Inferior parietal cortex (tissue), 1 donor: ENCODE results near the gene VEGFB.
A peak's percentile ranks its signal among the peaks of the same experiment; 100 is the strongest.

Source experiments
- DNase-seq: peaks from one replicate; pipeline ENCODE4 v3.0.0-alpha.2; 2016; ENCODE audit errors: extremely low spot score

Gene VEGFB

GRCh38 chr11:64211181-64211872, 23.1 kb upstream of the VEGFB start:
- no peak for DNase-seq

GRCh38 chr11:64216879-64217278, 17.5 kb upstream of the VEGFB start:
- DNase-seq = no peak

GRCh38 chr11:64218628-64219353, 15.6 kb upstream of the VEGFB start:
- DNase-seq = no peak

GRCh38 chr11:64219354-64219684, 15.1 kb upstream of the VEGFB start:
- no peak for DNase-seq

- no peak for DNase-seq
These were observed 14.6 kb upstream of the VEGFB start for GRCh38 chr11:64219755-64220154.

GRCh38 chr11:64220271-64220670, 14.1 kb upstream of the VEGFB start:
- DNase-seq = no peak

- DNase-seq = no peak
These were observed 13.6 kb upstream of the VEGFB start for GRCh38 chr11:64220798-64221197.

- DNase-seq = no peak
These were observed 11.8 kb upstream of the VEGFB start for GRCh38 chr11:64222651-64223000.

GRCh38 chr11:64223001-64223651, 11.3 kb upstream of the VEGFB start:
- no peak for DNase-seq

GRCh38 chr11:64224151-64224890, 10.1 kb upstream of the VEGFB start:
- DNase-seq = no peak

- no peak for DNase-seq
These were observed 9.3 kb upstream of the VEGFB start for GRCh38 chr11:64224891-64225607.

- peak; percentile 89 for DNase-seq
These were observed 8.5 kb upstream of the VEGFB start, which contains the start of the genes NUDT22 and TRPT1 for GRCh38 chr11:64225608-64226506. Gene NUDT22, plus strand, starts transcription at chr11:64226274. Its CDS starts 379 bp downstream, at chr11:64226653. Gene TRPT1, minus strand, starts transcription at chr11:64226186. Its CDS starts 326 bp downstream, at chr11:64225860.

- no peak for DNase-seq
These were observed 7.8 kb upstream of the VEGFB start for GRCh38 chr11:64226507-64227051.

- DNase-seq = no peak
These were observed 6.9 kb upstream of the VEGFB start for GRCh38 chr11:64227405-64227956.

GRCh38 chr11:64229090-64229743, 5.2 kb upstream of the VEGFB start:
- DNase-seq = no peak

- no peak for DNase-seq
These were observed 4.6 kb upstream of the VEGFB start for GRCh38 chr11:64229744-64230170.

GRCh38 chr11:64230171-64230984, 4.0 kb upstream of the VEGFB start, which contains the start of gene DNAJC4:
Gene DNAJC4, plus strand, starts transcription at chr11:64230548. Its CDS starts 307 bp downstream, at chr11:64230855.
- DNase-seq = peak; percentile 93

- DNase-seq = no peak
These were observed 3.4 kb upstream of the VEGFB start for GRCh38 chr11:64230985-64231365.
